Nephron progenitor cell (in vitro differentiated cells): Measurements from ENCODE around the gene SLC35F4.

Source experiments
- DNase-seq: peaks from one replicate; pipeline ENCODE4 v3.0.0; 2021
- H3K27ac Mint-ChIP-seq: 2 replicates; pipeline ENCODE4 v1.8.0; 2021; ENCODE audit warnings: mild to moderate bottlenecking, moderate library complexity, mixed read lengths
- H3K27me3 Mint-ChIP-seq: 2 replicates; pipeline ENCODE4 v1.8.0; 2021; ENCODE audit warnings: mild to moderate bottlenecking, low read depth, mixed read lengths; ENCODE audit not compliant: poor library complexity
- H3K36me3 Mint-ChIP-seq: 2 replicates; pipeline ENCODE4 v1.8.0; 2021; ENCODE audit warnings: low read depth, mixed read lengths
- H3K4me1 Mint-ChIP-seq: 2 replicates; pipeline ENCODE4 v1.8.0; 2021; ENCODE audit warnings: mixed read lengths
- H3K4me3 Mint-ChIP-seq: 2 replicates; pipeline ENCODE4 v1.8.0; 2021; ENCODE audit warnings: mild to moderate bottlenecking, moderate library complexity, mixed read lengths
- H3K9me3 Mint-ChIP-seq: 2 replicates; pipeline ENCODE4 v1.8.0; 2021; ENCODE audit warnings: mild to moderate bottlenecking, moderate library complexity, mixed read lengths
- TF ChIP-seq, protein P1 (sequence below): fragments of 200-600 bp; sonication (generic); IDR thresholded peaks from 2 replicates; pipeline ENCODE4 v1.5.0; 2021; ENCODE audit warnings: antibody characterized with exemption

The SLC35F4 gene

DNA sequence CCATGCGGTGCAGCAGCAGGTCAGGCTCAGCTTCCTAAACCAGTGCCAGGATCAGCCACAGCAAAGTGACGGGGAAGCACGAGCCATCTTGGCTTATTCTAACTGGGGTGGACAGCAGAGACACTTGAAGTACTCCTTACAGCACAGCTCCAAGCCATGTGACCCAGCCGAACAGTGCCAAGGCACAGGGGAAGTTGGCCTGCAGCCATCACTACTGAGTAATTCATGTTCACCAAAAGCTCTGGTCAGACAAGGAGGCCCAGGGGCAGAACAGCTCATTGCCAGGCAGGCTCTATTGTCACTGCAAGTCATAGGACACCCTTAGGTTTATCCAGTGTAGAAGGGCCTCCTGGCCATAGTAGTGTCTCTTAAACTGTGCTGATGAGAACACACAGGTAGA lies 23.4 kb upstream of the SLC35F4 start:
- no peaks in the 10 kb centered on the region for H3K4me1 Mint-ChIP-seq
- TF ChIP-seq, protein P1, sequence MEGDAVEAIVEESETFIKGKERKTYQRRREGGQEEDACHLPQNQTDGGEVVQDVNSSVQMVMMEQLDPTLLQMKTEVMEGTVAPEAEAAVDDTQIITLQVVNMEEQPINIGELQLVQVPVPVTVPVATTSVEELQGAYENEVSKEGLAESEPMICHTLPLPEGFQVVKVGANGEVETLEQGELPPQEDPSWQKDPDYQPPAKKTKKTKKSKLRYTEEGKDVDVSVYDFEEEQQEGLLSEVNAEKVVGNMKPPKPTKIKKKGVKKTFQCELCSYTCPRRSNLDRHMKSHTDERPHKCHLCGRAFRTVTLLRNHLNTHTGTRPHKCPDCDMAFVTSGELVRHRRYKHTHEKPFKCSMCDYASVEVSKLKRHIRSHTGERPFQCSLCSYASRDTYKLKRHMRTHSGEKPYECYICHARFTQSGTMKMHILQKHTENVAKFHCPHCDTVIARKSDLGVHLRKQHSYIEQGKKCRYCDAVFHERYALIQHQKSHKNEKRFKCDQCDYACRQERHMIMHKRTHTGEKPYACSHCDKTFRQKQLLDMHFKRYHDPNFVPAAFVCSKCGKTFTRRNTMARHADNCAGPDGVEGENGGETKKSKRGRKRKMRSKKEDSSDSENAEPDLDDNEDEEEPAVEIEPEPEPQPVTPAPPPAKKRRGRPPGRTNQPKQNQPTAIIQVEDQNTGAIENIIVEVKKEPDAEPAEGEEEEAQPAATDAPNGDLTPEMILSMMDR: no peak
- DNase-seq: no peak
- no peaks in the 10 kb centered on the region for H3K36me3 Mint-ChIP-seq
- H3K27me3 Mint-ChIP-seq: peaks cover 4% of the 10 kb centered on the region
- no peak overlapping the region for H3K4me3 Mint-ChIP-seq
- H3K9me3 Mint-ChIP-seq: no peaks in the 10 kb centered on the region
- no peak overlapping the region for H3K27ac Mint-ChIP-seq

DNA sequence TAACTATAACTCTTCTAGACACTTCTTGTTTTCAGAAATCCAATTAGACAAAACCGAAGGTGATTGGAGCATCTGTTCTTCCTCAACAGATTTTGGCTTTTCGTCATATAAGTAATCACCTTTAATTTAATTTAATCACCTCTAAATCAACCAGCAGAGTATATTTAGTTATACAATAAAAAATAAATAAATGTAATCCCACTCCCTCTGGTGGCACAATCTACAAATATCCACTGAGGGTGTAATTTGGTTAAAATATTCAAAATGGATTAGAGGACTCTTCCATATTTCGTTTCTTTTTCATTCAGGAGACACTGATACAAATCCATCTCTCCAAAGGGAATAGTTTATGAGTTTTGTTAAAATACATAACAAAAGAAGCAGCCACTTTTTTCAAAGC lies 18.3 kb upstream of the SLC35F4 start:
- TF ChIP-seq, protein P1: no peak
- no peak overlapping the region for H3K4me3 Mint-ChIP-seq
- H3K4me1 Mint-ChIP-seq: peaks cover 6% of the 10 kb centered on the region
- no peak overlapping the region for H3K27ac Mint-ChIP-seq
- H3K9me3 Mint-ChIP-seq: no peaks in the 10 kb centered on the region
- H3K27me3 Mint-ChIP-seq: peaks cover 12% of the 10 kb centered on the region
- no peak for DNase-seq
- no peaks in the 10 kb centered on the region for H3K36me3 Mint-ChIP-seq

DNA sequence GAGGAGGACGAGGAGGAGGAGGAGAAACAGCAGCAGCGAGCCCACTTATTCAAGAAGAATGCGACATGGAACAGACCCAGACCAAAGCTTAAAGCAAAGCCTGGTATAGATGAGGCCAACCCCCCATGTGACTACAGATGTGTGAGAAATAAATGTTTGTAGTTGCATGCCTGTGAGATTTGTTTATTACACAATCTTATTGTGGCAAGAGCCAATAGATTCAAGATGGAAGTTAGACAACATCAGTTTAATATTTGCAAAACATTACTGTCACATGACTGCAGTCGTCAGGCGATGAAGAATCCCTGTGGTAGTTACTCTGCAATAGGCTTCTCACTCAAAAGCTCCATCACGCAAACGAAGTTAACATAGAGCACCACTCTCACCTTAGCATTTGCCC lies 17.2 kb upstream of the SLC35F4 start:
- peaks cover 6% of the 10 kb centered on the region for H3K4me1 Mint-ChIP-seq

DNA sequence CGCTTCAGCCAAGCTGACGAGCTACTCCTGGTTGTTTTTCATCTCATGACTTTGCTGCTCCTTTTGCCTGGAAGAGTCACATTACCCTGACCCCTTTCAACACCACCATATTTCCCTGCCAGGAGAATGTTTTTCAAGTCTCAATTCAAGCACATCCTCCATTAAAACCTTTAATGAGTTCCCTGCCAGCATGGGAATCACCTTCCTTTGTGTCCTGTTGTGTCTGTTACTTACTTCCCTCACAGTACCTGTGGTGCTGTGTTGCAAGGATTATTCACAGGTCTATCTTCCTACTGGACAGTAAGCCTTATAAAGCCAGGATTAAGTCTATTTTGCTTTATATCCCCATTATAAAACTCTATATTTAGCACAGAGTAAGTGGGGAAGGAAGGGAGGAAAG lies 13.6 kb upstream of the SLC35F4 start:
- no peak for DNase-seq
- TF ChIP-seq, protein P1: no peak
- H3K27me3 Mint-ChIP-seq: peaks cover 7% of the 10 kb centered on the region
- H3K4me3 Mint-ChIP-seq: no peak overlapping the region
- H3K36me3 Mint-ChIP-seq: no peaks in the 10 kb centered on the region
- H3K4me1 Mint-ChIP-seq: peaks cover 6% of the 10 kb centered on the region
- no peak overlapping the region for H3K27ac Mint-ChIP-seq
- H3K9me3 Mint-ChIP-seq: peaks cover 8% of the 10 kb centered on the region

More for the DNA sequence above, 17.2 kb upstream of the SLC35F4 start:
- TF ChIP-seq, protein P1: no peak
- Mint-ChIP-seq H3K36me3 (no peaks in the 10 kb centered on the region), H3K27me3 (peaks cover 12% of the 10 kb centered on the region), H3K4me3 (no peak overlapping the region), H3K9me3 (peaks cover 6% of the 10 kb centered on the region), H3K27ac (no peak overlapping the region)
- no peak for DNase-seq

DNA sequence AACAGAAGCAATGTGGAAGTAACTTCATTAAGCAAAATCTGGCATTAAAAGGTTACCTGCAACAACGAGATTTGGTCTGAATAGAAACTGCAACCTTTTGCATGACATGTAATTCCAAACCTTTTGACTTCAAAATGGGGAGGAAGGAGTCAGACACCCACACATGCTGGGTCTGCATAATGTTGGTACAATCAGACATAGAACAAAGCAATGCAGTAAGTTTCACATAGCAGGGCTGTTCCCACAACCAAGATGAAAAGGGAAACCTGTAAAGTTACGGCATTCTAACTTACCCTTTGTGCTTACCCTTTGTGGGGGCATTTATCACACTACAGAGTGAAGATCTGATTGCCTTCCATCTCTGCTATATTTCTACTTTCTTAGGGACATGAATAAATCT lies 10.1 kb upstream of the SLC35F4 start:
- DNase-seq: no peak
- Mint-ChIP-seq H3K27ac (no peak overlapping the region), H3K36me3 (no peaks in the 10 kb centered on the region), H3K4me1 (peaks cover 6% of the 10 kb centered on the region), H3K9me3 (peaks cover 8% of the 10 kb centered on the region), H3K27me3 (peaks cover 4% of the 10 kb centered on the region), H3K4me3 (no peak overlapping the region)
- TF ChIP-seq, protein P1: no peak

DNA sequence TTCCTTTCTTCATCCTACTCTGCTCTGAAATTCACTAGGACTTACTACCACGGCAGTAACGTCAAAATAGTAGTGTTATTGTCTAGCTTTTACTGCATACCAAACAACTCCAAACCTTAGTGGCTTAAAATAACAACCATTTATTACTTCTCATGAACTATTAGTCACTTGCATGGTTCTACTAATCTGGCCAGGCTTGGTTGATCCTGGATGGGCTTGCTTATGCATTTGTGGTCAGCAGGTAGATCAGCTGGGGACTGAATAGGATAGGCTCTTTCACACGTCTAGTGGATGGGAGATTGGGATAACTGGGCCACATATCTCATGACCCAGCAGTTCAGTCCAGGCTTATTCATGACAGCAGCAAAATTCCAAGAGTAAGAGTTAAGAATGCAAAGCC lies 9.4 kb upstream of the SLC35F4 start:
- H3K9me3 Mint-ChIP-seq: peaks cover 8% of the 10 kb centered on the region
- no peak overlapping the region for H3K4me3 Mint-ChIP-seq
- peaks cover 4% of the 10 kb centered on the region for H3K27me3 Mint-ChIP-seq
- peaks cover 6% of the 10 kb centered on the region for H3K4me1 Mint-ChIP-seq
- no peak overlapping the region for H3K27ac Mint-ChIP-seq
- TF ChIP-seq, protein P1: no peak
- no peaks in the 10 kb centered on the region for H3K36me3 Mint-ChIP-seq
- DNase-seq: no peak
